ENCODE results near the gene URB2. TPM values are rescaled to one million over a fixed set of nuclear protein-coding genes. Genes with fewer than 3 reads are reported as not detected.

URB2 gene
- total and polyA plus RNA-seq, 2 donors (not counting 3 experiments of a cell fraction or from before 2014, with no cell fraction given), result 4.7 to 12.4 TPM

DNA sequence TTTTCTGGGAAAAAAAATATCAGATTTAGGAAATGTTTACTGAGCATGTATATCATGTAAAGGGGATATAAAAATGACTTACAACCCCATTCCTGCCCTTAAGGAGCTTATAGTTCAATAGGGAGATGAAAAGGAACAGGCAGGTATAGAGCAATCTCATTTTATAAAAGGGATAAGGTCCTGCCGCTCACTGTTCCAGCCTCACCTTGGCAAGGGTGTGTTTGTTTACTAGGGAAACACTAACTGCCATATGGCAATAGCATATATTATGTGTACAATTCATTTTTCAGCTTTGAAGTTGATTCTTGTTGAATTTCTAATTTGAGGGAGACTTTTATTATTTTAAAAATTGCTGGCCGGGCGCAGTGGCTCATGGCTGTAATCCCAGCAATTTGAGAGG, 25.5 kb downstream of the URB2 start:
- FAIRE-seq, result no peak
- ChIA-PET POLR2A (no interaction called here), CTCF (interaction anchor here (2.2 kb wide), 1 partner anchor 10 kb away, joined by 6 read pairs; no protein-coding TSS in a partner anchor)
- Histone ChIP-seq H3K9ac (replicated peaks; ENCODE audit: extremely low read depth, insufficient read depth, low read length) (no peak overlapping the region), H3K4me3 (replicated peaks in 1 of 3; ENCODE audit: insufficient read depth in 1 of 3, low read depth in 1 of 3, low read length in 3 of 3) (no peak overlapping the region), H3K4me1 (ENCODE audit: control insufficient read depth, extremely low read depth, insufficient read depth, low read length) (no peaks in the 10 kb centered on the region), H3K27ac (ENCODE audit: insufficient read depth, low read depth, low read length) (no peak overlapping the region), H4K20me1 (replicated peaks; ENCODE audit: control insufficient read depth, extremely low read depth, insufficient read depth, low read length) (no peaks in the 10 kb centered on the region), H3K4me2 (ENCODE audit: insufficient read depth, low read length) (no peak overlapping the region), H3K9me3 (replicated peaks; ENCODE audit: control insufficient read depth, insufficient read depth, low read length) (no peaks in the 10 kb centered on the region), H3K27me3 (ENCODE audit: control insufficient read depth in 2 of 2, insufficient read depth in 2 of 2, low read length in 2 of 2) (no peaks in the 10 kb centered on the region), H3K36me3 (ENCODE audit: control insufficient read depth in 2 of 2, extremely low read depth in 1 of 2, insufficient read depth in 2 of 2, low read length in 2 of 2) (peaks cover 12 to 16% of the 10 kb centered on the region in 2 experiments), H2AFZ (ENCODE audit: low read depth, low read length) (no peak overlapping the region), H3K9me1 (replicated peaks; ENCODE audit: control insufficient read depth, extremely low read depth, insufficient read depth, low read length) (no peaks in the 10 kb centered on the region), H3K79me2 (ENCODE audit: control insufficient read depth, insufficient read depth, low read length) (no peaks in the 10 kb centered on the region)
- intact Hi-C loops (cut with micrococcal nuclease), result no loop called here
- no peak for TF ChIP-seq FOS (IDR thresholded peaks at IDR 0.05; ENCODE audit: borderline replicate concordance, insufficient read depth, low read length)
- TF ChIP-seq POLR2A (IDR thresholded peaks at IDR 0.05; ENCODE audit: low read depth, low read length), result no peak
- TF ChIP-seq, protein P1, sequence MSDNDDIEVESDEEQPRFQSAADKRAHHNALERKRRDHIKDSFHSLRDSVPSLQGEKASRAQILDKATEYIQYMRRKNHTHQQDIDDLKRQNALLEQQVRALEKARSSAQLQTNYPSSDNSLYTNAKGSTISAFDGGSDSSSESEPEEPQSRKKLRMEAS (IDR thresholded peaks at IDR 0.05; ENCODE audit: insufficient read depth, insufficient read length), result no peak
- no peak for TF ChIP-seq EZH2 (IDR thresholded peaks at IDR 0.05; ENCODE audit: borderline replicate concordance, low read depth, low read length, severe bottlenecking)
- TF ChIP-seq, protein P2, sequence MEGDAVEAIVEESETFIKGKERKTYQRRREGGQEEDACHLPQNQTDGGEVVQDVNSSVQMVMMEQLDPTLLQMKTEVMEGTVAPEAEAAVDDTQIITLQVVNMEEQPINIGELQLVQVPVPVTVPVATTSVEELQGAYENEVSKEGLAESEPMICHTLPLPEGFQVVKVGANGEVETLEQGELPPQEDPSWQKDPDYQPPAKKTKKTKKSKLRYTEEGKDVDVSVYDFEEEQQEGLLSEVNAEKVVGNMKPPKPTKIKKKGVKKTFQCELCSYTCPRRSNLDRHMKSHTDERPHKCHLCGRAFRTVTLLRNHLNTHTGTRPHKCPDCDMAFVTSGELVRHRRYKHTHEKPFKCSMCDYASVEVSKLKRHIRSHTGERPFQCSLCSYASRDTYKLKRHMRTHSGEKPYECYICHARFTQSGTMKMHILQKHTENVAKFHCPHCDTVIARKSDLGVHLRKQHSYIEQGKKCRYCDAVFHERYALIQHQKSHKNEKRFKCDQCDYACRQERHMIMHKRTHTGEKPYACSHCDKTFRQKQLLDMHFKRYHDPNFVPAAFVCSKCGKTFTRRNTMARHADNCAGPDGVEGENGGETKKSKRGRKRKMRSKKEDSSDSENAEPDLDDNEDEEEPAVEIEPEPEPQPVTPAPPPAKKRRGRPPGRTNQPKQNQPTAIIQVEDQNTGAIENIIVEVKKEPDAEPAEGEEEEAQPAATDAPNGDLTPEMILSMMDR (IDR thresholded peaks at IDR 0.05; ENCODE audit: extremely low read depth in 1 of 2, insufficient read depth in 1 of 2, low read depth in 1 of 2, low read length in 2 of 2), result no peak
- no peak for TF ChIP-seq JUN (IDR thresholded peaks at IDR 0.05; ENCODE audit: borderline replicate concordance, insufficient read depth, insufficient read length, low read depth)
- no peak for TF ChIP-seq MYC (IDR thresholded peaks at IDR 0.05; ENCODE audit: low read depth, low read length)
- TF ChIP-seq GATA2 (IDR thresholded peaks at IDR 0.05; ENCODE audit: insufficient read depth, insufficient read length, low read depth, low read length), result no peak
- no peak for TF ChIP-seq POLR2AphosphoS5 (IDR thresholded peaks at IDR 0.05; ENCODE audit: insufficient read depth, low read depth, low read length)
- DNase-seq (ENCODE audit: low read depth, low spot score), result no peak
- no TSS peak for BruUV-seq (replicated peaks)
- dilution Hi-C loops (cut with MboI; ENCODE audit: extremely low pct_ligation_motif_present, low sequenced_read_pairs), result no loop called here

Measured in endothelial cell of umbilical vein (primary cell).